H1 (cell line): ENCODE data around the gene SPATS2. TPM values are rescaled to one million over a fixed set of nuclear protein-coding genes. Genes with fewer than 3 reads are reported as not detected.

Source experiments
- CREB1 ChIP-seq: IDR thresholded peaks from 2 replicates; pipeline ENCODE4 v1.6.1; 2012; ENCODE audit warnings: inconsistent platforms
- HDAC2 ChIP-seq, 2 experiments: fragments of 300-600 bp in 1 of 2; sonication (generic) in 1 of 2; IDR thresholded peaks; 2 replicates each; pipeline ENCODE4 v1.6.1; 2011 to 2012; ENCODE audit warnings: low read depth in 2 of 2, low read length in 2 of 2, mild to moderate bottlenecking in 2 of 2, moderate library complexity in 2 of 2, borderline replicate concordance in 1 of 2, inconsistent platforms in 1 of 2
- SIRT6 ChIP-seq: IDR thresholded peaks from one replicate; pipeline ENCODE4 v1.7.1; 2012; ENCODE audit warnings: low read length, inconsistent platforms
- SP1 ChIP-seq: IDR thresholded peaks from 2 replicates; pipeline ENCODE4 v1.6.1; 2011; ENCODE audit warnings: low read depth, low read length
- polyA plus RNA-seq, 7 experiments: library from polyadenylated mRNA; depleted of rRNA in 3 of 7; stranded (reverse) in 5 of 7; unstranded in 2 of 7; fragments of >200 nt in 5 of 7; fragments of 200-250 nt in 2 of 7; gene quantifications; 1 replicate in 5 of 7; 2 replicates in 1 of 7; 4 replicates in 1 of 7; pipeline versions ENCODE4 v1.2.1 to v1.2.3, GENCODE V29; 2011 to 2013; ENCODE audit warnings: missing spikeins in 2 of 7, mixed read lengths in 2 of 7
- total RNA-seq: library from RNA; stranded (reverse); fragmentation: NEBNext Ultra II Directional; extraction: Animal tissue kit (Norgen Biotek cat#: 25700); gene quantifications from 2 replicates; pipeline ENCODE4 v1.2.1, GENCODE V29; 2021

Gene SPATS2
- total and polyA plus RNA-seq, 2 of the 8 experiments (the other 6 are each of a cell fraction or from before 2014, with no cell fraction given): 19.2 to 24.5 TPM

GRCh38 chr12:49352351-49352750 is 14.9 kb upstream of the SPATS2 start (continued):
- TF ChIP-seq HDAC2 (IDR thresholded peaks at IDR 0.05; ENCODE audit: borderline replicate concordance in 1 of 2, low read depth in 2 of 2, low read length in 2 of 2) (no peak), SP1 (no peak), SIRT6 (no peak), CREB1 (no peak)
